ENCODE results near the gene SVOPL. TPM values are rescaled to one million over a fixed set of nuclear protein-coding genes. Genes with fewer than 3 reads are reported as not detected.
A peak's percentile ranks its signal among the peaks of the same experiment; 100 is the strongest.

The SVOPL gene
- total and polyA plus RNA-seq, 2 experiments from 2014 or later = 2.3 to 4.5 TPM

GRCh38 chr7:138546829-138547228 is 154.3 kb downstream of the SVOPL start:
- Histone ChIP-seq H3K9me3 (ENCODE audit: low read depth) (no peaks in the 10 kb centered on the region), H3K36me3 (peaks cover 69% of the 10 kb centered on the region), H3K4me3 (no peak overlapping the region), H3K27ac (no peak overlapping the region), H3K27me3 (no peaks in the 10 kb centered on the region), H3K4me1 (ENCODE audit: low read depth) (no peaks in the 10 kb centered on the region)
- TF ChIP-seq CTCF (IDR thresholded peaks at IDR 0.05; ENCODE audit: low read depth, low read length) = no peak
- no peak for DNase-seq (ENCODE audit: low read depth in 1 of 2, low spot score in 1 of 2)

GRCh38 chr7:138546064-138546619 is 155.0 kb downstream of the SVOPL start:
- Histone ChIP-seq H3K4me1 (ENCODE audit: low read depth) (no peaks in the 10 kb centered on the region), H3K27me3 (no peaks in the 10 kb centered on the region), H3K4me3 (no peak overlapping the region), H3K27ac (peak overlapping the region; percentile 41), H3K36me3 (peaks cover 69% of the 10 kb centered on the region), H3K9me3 (ENCODE audit: low read depth) (no peaks in the 10 kb centered on the region)
- TF ChIP-seq CTCF (IDR thresholded peaks at IDR 0.05; ENCODE audit: low read depth, low read length) = no peak
- peak in 1 of 2 donors; percentile 11 for DNase-seq (ENCODE audit: low read depth in 1 of 2, low spot score in 1 of 2)

- no peak for DNase-seq (ENCODE audit: low read depth in 1 of 2, low spot score in 1 of 2)
- Histone ChIP-seq H3K36me3 (peaks cover 73% of the 10 kb centered on the region), H3K27me3 (no peaks in the 10 kb centered on the region), H3K9me3 (ENCODE audit: low read depth) (no peaks in the 10 kb centered on the region), H3K4me3 (no peak overlapping the region), H3K4me1 (ENCODE audit: low read depth) (no peaks in the 10 kb centered on the region), H3K27ac (no peak overlapping the region)
- TF ChIP-seq CTCF (IDR thresholded peaks at IDR 0.05; ENCODE audit: low read depth, low read length) = no peak
These were observed 156.0 kb downstream of the SVOPL start for GRCh38 chr7:138545123-138545522.

Other genes starting within 250 kb of the SVOPL start
- 79.5 and 99.2 TPM in 2 replicates for gene TRIM24, start 241.1 kb downstream of the SVOPL start, total RNA-seq
- 113 and 130 TPM in 2 replicates for gene TRIM24, start 241.1 kb downstream of the SVOPL start, polyA plus RNA-seq
- not detected in 2 replicates for gene TMEM213, start 96.6 kb upstream of the SVOPL start, total RNA-seq
- not detected in 2 replicates for gene TMEM213, start 96.6 kb upstream of the SVOPL start, polyA plus RNA-seq
- 0.28 TPM in 1 of 2 replicates, not detected in the other for gene ATP6V0A4, start 96.8 kb upstream of the SVOPL start, total RNA-seq
- gene ATP6V0A4, start 96.8 kb upstream of the SVOPL start, polyA plus RNA-seq = 0.39 TPM in 1 of 2 replicates, not detected in the other

Measured in cardiac muscle cell (in vitro differentiated cells and primary cell).